CD4-positive, alpha-beta T cell (primary cell): ENCODE measurements around the gene SUGP2. TPM values are rescaled to one million over a fixed set of nuclear protein-coding genes. Genes with fewer than 3 reads are reported as not detected.

Experiments
- ATAC-seq: fragments of 200-7000 bp; cut with Tn5 transposase; one replicate; pipeline ENCODE4 v1.10.0; 2022; ENCODE audit warnings: mild to moderate bottlenecking; ENCODE audit not compliant: poor library complexity
- CTCF ChIA-PET: fragments of 350-600 bp; sonication (Branson Sonifier 250); formaldehyde crosslinking; loops from one replicate; lab custom pipeline; 2021; ENCODE audit warnings: antibody characterized with exemption, inconsistent platforms; lab: Charles Lee
- POLR2A ChIA-PET: fragments of 350-600 bp; sonication (Branson Sonifier 250); formaldehyde crosslinking; loops from one replicate; lab custom pipeline; 2021; ENCODE audit warnings: antibody characterized with exemption, inconsistent platforms; lab: Charles Lee
- DNase-seq, 14 experiments: peaks; one replicate each; pipeline ENCODE4 v3.0.0-alpha.2; 2013 to 2020; ENCODE audit warnings: mixed read lengths in 2 of 14
- H3K27ac ChIP-seq, 2 donors: one replicate each; pipeline versions ENCODE4 v1.5.1 to v1.7.0; 2013; ENCODE audit warnings: low read length in 2 of 2, low read depth in 1 of 2, mild to moderate bottlenecking in 1 of 2
- H3K27me3 ChIP-seq, 2 experiments: 1 replicate in 1 of 2; 2 replicates in 1 of 2; pipeline versions ENCODE4 v1.6.1 to v1.7.0; 2013; ENCODE audit warnings: low read length in 2 of 2, control low read depth in 1 of 2, mild to moderate bottlenecking in 1 of 2, moderate library complexity in 1 of 2; ENCODE audit not compliant: insufficient read depth in 2 of 2, control insufficient read depth in 1 of 2
- H3K36me3 ChIP-seq: one replicate; pipeline ENCODE4 v1.6.1; 2013; ENCODE audit warnings: low read length, control low read depth; ENCODE audit not compliant: insufficient read depth
- H3K4me1 ChIP-seq: one replicate; pipeline ENCODE4 v1.6.1; 2013; ENCODE audit warnings: low read length, control low read depth; ENCODE audit not compliant: insufficient read depth
- H3K4me3 ChIP-seq: one replicate; pipeline ENCODE4 v1.5.1; 2013; ENCODE audit warnings: mild to moderate bottlenecking, low read length, moderate library complexity
- H3K9me3 ChIP-seq, 2 experiments: 1 replicate in 1 of 2; 2 replicates in 1 of 2; pipeline versions ENCODE4 v1.6.1 to v1.7.0; 2013; ENCODE audit warnings: low read length in 2 of 2, mild to moderate bottlenecking in 2 of 2, control low read depth in 1 of 2, moderate library complexity in 1 of 2; ENCODE audit not compliant: control insufficient read depth in 1 of 2, insufficient read depth in 1 of 2
- H3K27ac Mint-ChIP-seq: one replicate; pipeline ENCODE4 v1.8.0; 2020; ENCODE audit warnings: mixed read lengths
- H3K27me3 Mint-ChIP-seq: one replicate; pipeline ENCODE4 v1.8.0; 2021; ENCODE audit warnings: mixed read lengths
- H3K36me3 Mint-ChIP-seq: one replicate; pipeline ENCODE4 v1.8.0; 2021; ENCODE audit warnings: low read depth, mixed read lengths
- H3K4me1 Mint-ChIP-seq: one replicate; pipeline ENCODE4 v1.8.0; 2021; ENCODE audit warnings: low read depth, mixed read lengths
- H3K4me3 Mint-ChIP-seq: one replicate; pipeline ENCODE4 v1.8.0; 2020; ENCODE audit warnings: mild to moderate bottlenecking, mixed read lengths
- H3K9me3 Mint-ChIP-seq: one replicate; pipeline ENCODE4 v1.8.0; 2020; ENCODE audit warnings: mixed read lengths
- CTCF ChIP-seq: fragments of 200-600 bp; IDR thresholded peaks from one replicate; pipeline ENCODE4 v1.8.0; 2022; ENCODE audit warnings: antibody characterized with exemption, mild to moderate bottlenecking
- intact Hi-C, 2 experiments: fragments of 100-400 bp; cut with DNase I in 1 of 2; cut with micrococcal nuclease in 1 of 2; formaldehyde crosslinking; loops; one replicate each; pipeline versions ENCODE4 v1.15.1 to v1.9.0; 2023 to 2025; cut with DNase I, micrococcal nuclease
- total RNA-seq, 174 experiments: library from RNA in 2 of 174; stranded (reverse) in 2 of 174; gene quantifications; one replicate each; pipeline ENCODE4 v1.2.3 and lab custom pipeline; 2021 to 2026

Gene SUGP2
- total RNA-seq, 2 experiments from 2014 or later, result 106 to 110 TPM

DNA sequence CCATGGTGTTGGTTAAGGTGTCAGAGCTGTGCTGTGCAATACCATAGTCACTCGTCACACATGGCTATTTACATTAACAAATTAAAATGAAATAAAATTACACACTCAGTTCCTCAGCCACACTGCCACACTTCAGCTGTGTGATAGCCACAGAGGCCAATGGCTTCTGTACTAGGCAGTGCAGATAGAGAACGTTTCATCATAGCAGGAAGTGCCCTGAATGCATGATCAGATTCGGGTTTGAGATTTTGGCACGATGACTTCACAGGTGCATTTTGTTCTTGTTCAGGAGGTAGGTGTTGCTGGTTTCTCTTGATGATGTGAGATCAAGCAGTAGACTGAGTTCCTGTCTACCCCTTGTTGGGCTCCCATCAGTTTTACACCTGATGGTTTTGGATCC is 6.6 kb upstream of the SUGP2 start:
- H3K4me3 ChIP-seq, result no peak overlapping the region
- Mint-ChIP-seq H3K4me1 (peaks cover 29% of the 10 kb centered on the region), H3K36me3 (peaks cover 14% of the 10 kb centered on the region), H3K27me3 (no peaks in the 10 kb centered on the region), H3K4me3 (no peak overlapping the region), H3K9me3 (no peaks in the 10 kb centered on the region), H3K27ac (peak overlapping the region; percentile 84)
- no peak for TF ChIP-seq CTCF
- ATAC-seq, result peak; percentile 93
- peaks cover 15% of the 10 kb centered on the region for H3K4me1 ChIP-seq
- peak in 4 of 14 experiments; percentile 6 to 74 (median 32) for DNase-seq
- no peaks in the 10 kb centered on the region for H3K9me3 ChIP-seq
- ChIA-PET CTCF (no interaction called here), POLR2A (interaction anchor here (1.4 kb wide), 1 partner anchor 152 kb away, joined by 3 read pairs; the partner anchor contains the start of genes BORCS8 and RFXANK)
- peaks cover 20% of the 10 kb centered on the region for H3K36me3 ChIP-seq
- H3K27me3 ChIP-seq, result no peaks in the 10 kb centered on the region
- intact Hi-C loops, result loop anchor here in 1 of 2 experiments (10.0 kb wide), 1 partner anchor 445 kb away; no protein-coding TSS in a partner anchor
- peak overlapping the region in 1 of 2 donors; percentile 18 for H3K27ac ChIP-seq

DNA sequence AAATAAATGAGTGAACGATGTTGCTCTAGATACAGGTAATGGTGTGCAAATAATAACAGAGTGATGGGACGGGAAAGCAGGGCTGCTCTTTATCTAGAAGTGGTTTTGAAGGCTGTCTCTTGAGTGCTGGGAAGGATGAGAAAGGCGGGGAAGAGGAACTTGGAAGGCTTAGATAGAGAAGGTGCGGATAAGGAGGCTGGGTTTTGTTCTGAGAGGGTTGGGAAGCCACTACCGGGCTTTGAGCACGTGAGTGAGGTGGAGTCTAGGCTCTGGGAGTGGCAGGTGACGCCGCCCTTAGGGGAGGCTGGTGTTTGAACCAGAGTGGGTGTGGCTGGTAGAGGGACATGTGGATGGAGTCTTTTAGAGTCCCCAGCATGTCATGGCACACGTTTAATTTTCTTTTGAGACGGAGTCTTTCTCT is 897 bp upstream of the SUGP2 start:
- peaks cover 29% of the 10 kb centered on the region for H3K36me3 Mint-ChIP-seq
- intact Hi-C loops, result loop anchor here in 1 of 2 experiments (5.0 to 10.0 kb wide), 2 partner anchors 288 to 439 kb away; partner anchors contain the start of genes MAU2 and SUGP1
- Histone ChIP-seq H3K4me1 (peaks cover 42% of the 10 kb centered on the region), H3K9me3 (no peaks in the 10 kb centered on the region), H3K36me3 (peaks cover 15% of the 10 kb centered on the region), H3K27me3 (no peaks in the 10 kb centered on the region), H3K27ac (peak overlapping the region; percentile 77 to 81), H3K4me3 (peak overlapping the region; percentile 86)
- H3K27ac Mint-ChIP-seq, result peak overlapping the region; percentile 87
- H3K27me3 Mint-ChIP-seq, result no peaks in the 10 kb centered on the region
- ChIA-PET CTCF (no interaction called here), POLR2A (no interaction called here)
- DNase-seq, result peak; percentile 29 to 85 (median 57)
- peak; percentile 53 for ATAC-seq
- peak overlapping the region; percentile 89 for H3K4me3 Mint-ChIP-seq
- no peak for TF ChIP-seq CTCF
- H3K4me1 Mint-ChIP-seq, result peaks cover 40% of the 10 kb centered on the region
- no peaks in the 10 kb centered on the region for H3K9me3 Mint-ChIP-seq

DNA sequence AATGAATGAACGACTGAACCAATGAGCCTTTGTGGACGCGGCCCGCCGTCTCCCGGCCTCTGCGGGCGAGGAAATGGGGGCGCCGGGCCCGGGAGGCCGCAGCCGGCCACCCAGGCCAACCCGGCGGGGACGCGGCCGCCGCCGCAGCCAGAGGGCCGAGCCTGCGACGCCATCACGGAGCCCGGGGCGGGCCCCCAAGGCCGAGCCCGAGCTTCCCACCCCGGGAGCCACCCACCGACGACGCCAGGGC is 216 bp downstream of the SUGP2 start:
- Histone ChIP-seq H3K36me3 (peaks cover 19% of the 10 kb centered on the region), H3K27ac (peak overlapping the region in 1 of 2 donors; percentile 29), H3K4me3 (peak overlapping the region; percentile 86), H3K9me3 (no peaks in the 10 kb centered on the region), H3K4me1 (peaks cover 42% of the 10 kb centered on the region), H3K27me3 (no peaks in the 10 kb centered on the region)
- ChIA-PET CTCF (no interaction called here), POLR2A (no interaction called here)
- Mint-ChIP-seq H3K4me3 (peak overlapping the region; percentile 99), H3K36me3 (peaks cover 38% of the 10 kb centered on the region), H3K27me3 (no peaks in the 10 kb centered on the region), H3K9me3 (no peaks in the 10 kb centered on the region), H3K4me1 (peaks cover 43% of the 10 kb centered on the region), H3K27ac (peak overlapping the region; percentile 88)
- ATAC-seq (no peak), DNase-seq (peak in 2 of 14 experiments; percentile 4)
- TF ChIP-seq CTCF, result no peak
- intact Hi-C loops, result loop anchor here in 1 of 2 experiments (2.0 to 10.0 kb wide), 4 partner anchors 106 to 438 kb away; partner anchors contain the start of genes COPE, DDX49, MAU2 and SUGP1
